GM13976 (cell line): Measurements from ENCODE around the gene UQCC2.

Source experiments
- DNase-seq: peaks from one replicate; pipeline ENCODE4 v3.0.0; 2012; ENCODE audit warnings: low spot score
- in situ Hi-C: fragments of 300-500 bp; cut with MboI; formaldehyde crosslinking; loops from one replicate; pipeline ENCODE4 v1.12.0; 2022; ENCODE audit warnings: low sequenced_read_pairs, mixed read lengths, inconsistent platforms; ENCODE audit not compliant: unreplicated experiment
- TF ChIP-seq, protein P1 (sequence below): IDR thresholded peaks from 2 replicates; pipeline ENCODE4 v1.5.1; 2012; ENCODE audit warnings: borderline replicate concordance, mild to moderate bottlenecking; ENCODE audit not compliant: insufficient read depth; ENCODE audit errors: extremely low read depth, missing control alignments, control extremely low read depth

The UQCC2 gene

DNA sequence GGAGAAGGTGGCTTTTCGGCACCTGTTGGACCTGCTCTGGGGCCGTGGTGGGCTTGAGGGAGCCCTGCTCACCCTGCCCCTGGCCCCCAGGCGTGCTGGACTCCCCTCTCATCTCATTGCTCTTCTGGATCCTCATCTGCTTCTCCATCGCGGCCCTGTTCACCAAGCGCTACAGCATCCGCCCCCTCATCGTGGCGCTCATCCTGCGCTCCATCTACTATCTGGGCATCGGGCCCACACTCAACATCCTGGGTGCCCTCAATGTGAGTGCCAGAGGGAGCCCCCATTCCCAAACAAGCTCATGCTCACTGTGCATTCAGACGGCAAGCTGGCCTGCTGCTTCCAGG, 22.4 kb downstream of the UQCC2 start:
- in situ Hi-C loops = no loop called here
- DNase-seq = no peak
- TF ChIP-seq, protein P1, sequence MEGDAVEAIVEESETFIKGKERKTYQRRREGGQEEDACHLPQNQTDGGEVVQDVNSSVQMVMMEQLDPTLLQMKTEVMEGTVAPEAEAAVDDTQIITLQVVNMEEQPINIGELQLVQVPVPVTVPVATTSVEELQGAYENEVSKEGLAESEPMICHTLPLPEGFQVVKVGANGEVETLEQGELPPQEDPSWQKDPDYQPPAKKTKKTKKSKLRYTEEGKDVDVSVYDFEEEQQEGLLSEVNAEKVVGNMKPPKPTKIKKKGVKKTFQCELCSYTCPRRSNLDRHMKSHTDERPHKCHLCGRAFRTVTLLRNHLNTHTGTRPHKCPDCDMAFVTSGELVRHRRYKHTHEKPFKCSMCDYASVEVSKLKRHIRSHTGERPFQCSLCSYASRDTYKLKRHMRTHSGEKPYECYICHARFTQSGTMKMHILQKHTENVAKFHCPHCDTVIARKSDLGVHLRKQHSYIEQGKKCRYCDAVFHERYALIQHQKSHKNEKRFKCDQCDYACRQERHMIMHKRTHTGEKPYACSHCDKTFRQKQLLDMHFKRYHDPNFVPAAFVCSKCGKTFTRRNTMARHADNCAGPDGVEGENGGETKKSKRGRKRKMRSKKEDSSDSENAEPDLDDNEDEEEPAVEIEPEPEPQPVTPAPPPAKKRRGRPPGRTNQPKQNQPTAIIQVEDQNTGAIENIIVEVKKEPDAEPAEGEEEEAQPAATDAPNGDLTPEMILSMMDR = no peak

DNA sequence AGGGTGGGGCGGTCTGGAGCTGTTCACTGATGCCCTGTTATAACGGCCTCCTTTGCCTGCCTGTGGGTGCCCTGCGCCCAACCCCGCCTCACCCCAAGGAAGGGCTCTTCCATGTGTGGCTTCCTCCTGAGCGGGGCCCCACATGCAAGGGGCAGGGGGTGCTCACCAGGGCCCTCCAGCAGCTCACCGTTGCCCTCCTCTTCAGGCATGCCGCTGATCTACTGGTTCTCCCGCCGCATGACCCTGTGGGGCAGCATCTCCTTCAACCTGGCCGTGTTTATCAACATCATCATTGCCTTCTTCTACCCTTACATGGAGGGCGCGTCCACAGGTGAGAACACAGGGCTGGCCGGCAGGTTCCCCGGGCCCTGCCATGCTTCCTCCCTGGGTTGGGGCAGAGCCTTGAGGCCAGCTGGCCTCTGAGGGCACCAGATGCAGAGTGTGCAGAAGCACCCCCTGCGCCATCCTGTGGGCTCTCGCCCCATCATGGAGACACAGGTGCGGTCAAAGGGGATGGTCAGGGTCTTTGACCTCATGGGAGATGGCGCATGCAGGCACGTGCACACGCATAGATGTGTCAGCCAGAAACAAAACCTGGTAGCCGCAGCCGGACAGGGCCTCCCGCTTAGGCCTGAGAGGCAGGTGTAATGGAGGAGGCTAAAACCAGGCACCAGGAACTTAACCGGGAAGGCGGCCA, 22.9 kb downstream of the UQCC2 start:
- in situ Hi-C loops = no loop called here
- TF ChIP-seq, protein P1 = no peak
- no peak for DNase-seq

DNA sequence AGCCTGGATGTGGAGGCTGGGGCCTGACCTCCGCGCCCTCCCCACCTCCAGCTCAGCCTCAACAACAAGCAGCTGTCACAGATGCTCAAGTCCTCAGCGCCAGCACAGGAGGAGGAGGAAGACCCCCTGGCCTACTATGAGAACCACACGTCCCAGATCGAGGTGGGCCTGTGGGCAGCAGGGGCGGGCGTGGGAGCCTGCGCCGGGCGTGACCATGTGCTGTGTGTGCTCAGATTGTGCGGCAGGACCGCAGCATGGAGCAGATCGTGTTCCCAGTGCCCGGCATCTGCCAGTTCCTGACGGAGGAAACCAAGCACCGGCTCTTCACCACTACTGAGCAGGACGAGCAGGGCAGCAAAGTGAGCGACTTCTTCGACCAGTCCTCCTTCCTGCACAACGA, 23.5 kb downstream of the UQCC2 start:
- in situ Hi-C loops = no loop called here
- TF ChIP-seq, protein P1 = no peak
- DNase-seq = no peak

DNA sequence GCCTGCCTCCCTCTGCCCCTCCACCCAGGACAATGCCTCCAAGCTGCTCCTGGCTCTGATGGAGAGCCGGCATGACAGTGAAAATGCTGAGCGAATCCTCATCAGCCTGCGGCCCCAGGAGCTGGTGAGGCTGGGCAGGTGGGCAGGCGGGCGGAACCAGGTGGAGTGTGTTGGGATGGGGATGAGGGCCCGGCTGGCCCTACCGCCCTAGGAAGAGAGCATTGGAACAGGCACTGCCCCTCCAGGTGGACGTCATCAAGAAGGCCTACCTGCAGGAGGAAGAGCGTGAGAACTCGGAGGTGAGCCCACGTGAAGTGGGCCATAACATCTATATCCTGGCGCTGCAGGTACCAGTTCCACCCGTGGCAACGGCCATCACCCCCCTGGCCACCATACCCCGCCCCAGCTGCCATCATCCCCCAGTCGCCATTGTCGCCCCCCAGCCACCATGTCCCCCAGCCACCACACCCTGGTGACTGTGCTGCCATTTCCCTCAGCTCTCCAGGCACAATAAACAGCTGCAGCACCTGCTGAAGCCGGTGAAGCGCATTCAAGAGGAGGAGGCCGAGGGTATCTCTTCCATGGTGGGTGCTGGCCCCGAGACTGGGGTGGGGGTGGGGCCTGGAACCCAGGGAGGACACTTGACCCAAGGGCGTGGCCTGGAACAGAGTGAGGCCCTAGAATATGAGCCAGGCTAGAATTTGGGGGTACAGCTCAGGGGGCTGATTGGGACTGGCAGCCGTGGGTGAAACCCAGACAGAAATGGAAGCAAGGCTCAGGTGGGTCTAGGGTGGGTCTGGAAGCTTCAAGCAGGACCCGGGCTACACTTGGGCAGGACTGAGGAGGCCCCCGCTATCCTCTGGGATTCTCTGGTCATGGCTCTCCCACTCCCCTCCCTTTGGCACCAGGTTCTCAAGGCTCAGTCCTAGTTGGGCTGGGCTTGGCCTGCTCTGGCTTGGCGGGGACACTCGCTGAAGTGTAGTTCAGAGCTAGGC, 24.2 kb downstream of the UQCC2 start:
- in situ Hi-C loops = no loop called here
- TF ChIP-seq, protein P1 = no peak
- no peak for DNase-seq

DNA sequence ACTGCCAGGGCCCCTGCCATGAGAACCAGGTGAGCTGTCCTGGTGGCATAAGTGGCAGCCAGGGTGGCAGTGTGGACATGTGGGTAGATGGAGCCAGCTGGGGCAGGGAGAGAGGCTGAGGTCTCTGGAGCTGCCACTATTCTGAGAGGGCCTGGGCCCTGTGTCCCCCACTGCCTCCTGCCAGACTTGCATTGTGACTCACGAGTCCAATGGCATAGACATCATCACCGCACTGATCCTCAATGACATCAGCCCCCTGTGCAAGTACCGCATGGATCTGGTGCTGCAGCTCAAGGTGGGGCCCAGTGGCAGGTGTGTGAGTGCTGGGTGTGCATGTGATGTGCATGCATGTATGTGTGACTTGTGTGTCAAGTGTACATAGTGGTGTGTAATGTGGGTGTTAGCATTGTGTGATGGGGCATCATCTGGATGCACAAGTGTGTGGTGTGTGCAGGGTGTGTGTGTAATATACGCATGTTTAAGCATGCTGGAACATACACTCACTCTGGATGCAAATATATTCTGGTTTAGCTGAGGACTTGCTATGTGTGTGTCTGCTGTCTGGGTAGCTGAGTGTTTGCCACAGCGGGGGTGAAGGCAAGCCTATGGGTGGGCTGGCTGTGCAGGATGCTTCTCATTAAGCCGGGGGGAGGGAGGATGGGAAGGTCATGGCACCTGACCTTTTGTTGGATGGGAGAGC, 25.1 kb downstream of the UQCC2 start:
- DNase-seq = no peak
- in situ Hi-C loops = no loop called here
- TF ChIP-seq, protein P1 = no peak
